Osteoblast (primary cell): ENCODE data around the gene CLPTM1L. TPM values are rescaled to one million over a fixed set of nuclear protein-coding genes. Genes with fewer than 3 reads are reported as not detected.

Source experiments
- DNase-seq: peaks from one replicate; pipeline ENCODE4 v3.0.0; 2011; ENCODE audit warnings: low spot score, mixed read lengths; ENCODE audit not compliant: insufficient read length; ENCODE audit errors: missing footprints
- H2AFZ ChIP-seq: 2 replicates; pipeline ENCODE4 v1.6.0; 2011; ENCODE audit warnings: mild to moderate bottlenecking, low read length
- H3K27ac ChIP-seq: 2 replicates; pipeline ENCODE4 v1.5.1; 2011; ENCODE audit warnings: mild to moderate bottlenecking, low read depth, low read length, moderate library complexity
- H3K27me3 ChIP-seq: 2 replicates; pipeline ENCODE4 v1.6.0; 2012; ENCODE audit warnings: mild to moderate bottlenecking, control low read depth, inconsistent platforms, low read length, moderate library complexity; ENCODE audit not compliant: insufficient read depth
- H3K36me3 ChIP-seq: 2 replicates; pipeline ENCODE4 v1.5.1; 2011; ENCODE audit warnings: mild to moderate bottlenecking, low read length, control low read depth, moderate library complexity; ENCODE audit not compliant: insufficient read depth
- H3K4me1 ChIP-seq: 2 replicates; pipeline ENCODE4 v1.5.1; 2011; ENCODE audit warnings: mild to moderate bottlenecking, low read length, control low read depth, moderate library complexity; ENCODE audit not compliant: insufficient read depth
- H3K4me2 ChIP-seq: 2 replicates; pipeline ENCODE4 v1.6.0; 2011; ENCODE audit warnings: mild to moderate bottlenecking, low read length; ENCODE audit not compliant: insufficient read depth
- H3K4me3 ChIP-seq: fragments of 200-600 bp; sonication (generic); 3 replicates; pipeline ENCODE4 v1.5.1; 2012; ENCODE audit warnings: mild to moderate bottlenecking, low read length, inconsistent platforms; ENCODE audit not compliant: insufficient read depth
- H3K79me2 ChIP-seq: 2 replicates; pipeline ENCODE4 v1.6.0; 2012; ENCODE audit warnings: mild to moderate bottlenecking, low read length, control low read depth, inconsistent platforms; ENCODE audit not compliant: insufficient read depth
- H3K9me3 ChIP-seq: 2 replicates; pipeline ENCODE4 v1.5.1; 2011; ENCODE audit warnings: low read depth, low read length, control low read depth
- H4K20me1 ChIP-seq: 2 replicates; pipeline ENCODE4 v1.6.0; 2012; ENCODE audit warnings: mild to moderate bottlenecking, low read length, control low read depth; ENCODE audit not compliant: insufficient read depth
- CTCF ChIP-seq: IDR thresholded peaks from 2 replicates; pipeline ENCODE4 v1.5.1; 2011; ENCODE audit warnings: mild to moderate bottlenecking, low read depth, low read length, moderate library complexity; ENCODE audit errors: extremely low read depth
- total RNA-seq: library from RNA; depleted of rRNA; stranded (reverse); fragments of >200 nt; gene quantifications from 2 replicates; pipeline ENCODE4 v1.2.3, GENCODE V29; 2012

Gene CLPTM1L
- total RNA-seq, 1 donor = 139 TPM

GRCh38 chr5:1359031-1359645 is 14.2 kb upstream of the CLPTM1L start:
- Histone ChIP-seq H3K4me2 (no peak overlapping the region), H3K9me3 (no peaks in the 10 kb centered on the region), H3K27ac (no peak overlapping the region), H3K27me3 (peaks cover 33% of the 10 kb centered on the region), H3K4me1 (no peaks in the 10 kb centered on the region), H4K20me1 (no peaks in the 10 kb centered on the region), H3K79me2 (no peaks in the 10 kb centered on the region), H3K36me3 (no peaks in the 10 kb centered on the region), H3K4me3 (no peak overlapping the region), H2AFZ (no peak overlapping the region)
- TF ChIP-seq CTCF = no peak
- peak; percentile 76 for DNase-seq

GRCh38 chr5:1358726-1359025 is 13.8 kb upstream of the CLPTM1L start:
- Histone ChIP-seq H2AFZ (no peak overlapping the region), H3K27me3 (peaks cover 28% of the 10 kb centered on the region), H4K20me1 (no peaks in the 10 kb centered on the region), H3K27ac (no peak overlapping the region), H3K4me2 (no peak overlapping the region), H3K36me3 (no peaks in the 10 kb centered on the region), H3K4me1 (no peaks in the 10 kb centered on the region), H3K9me3 (no peaks in the 10 kb centered on the region), H3K79me2 (no peaks in the 10 kb centered on the region), H3K4me3 (no peak overlapping the region)
- DNase-seq = no peak
- no peak for TF ChIP-seq CTCF

GRCh38 chr5:1357946-1358725 is 13.2 kb upstream of the CLPTM1L start:
- Histone ChIP-seq H3K27ac (no peak overlapping the region), H3K79me2 (no peaks in the 10 kb centered on the region), H3K36me3 (no peaks in the 10 kb centered on the region), H3K4me2 (no peak overlapping the region), H2AFZ (no peak overlapping the region), H3K27me3 (peaks cover 26% of the 10 kb centered on the region), H3K4me1 (no peaks in the 10 kb centered on the region), H3K9me3 (no peaks in the 10 kb centered on the region), H3K4me3 (no peak overlapping the region), H4K20me1 (no peaks in the 10 kb centered on the region)
- DNase-seq = peak; percentile 37
- no peak for TF ChIP-seq CTCF
